Fibroblast of lung (primary cell): ENCODE data around the gene KMT2B. TPM values are rescaled to one million over a fixed set of nuclear protein-coding genes. Genes with fewer than 3 reads are reported as not detected.

Experiments used
- DNase-seq, 2 donors: peaks; one replicate each; pipeline versions ENCODE4 v3.0.0 to v3.0.0-alpha.2; 2010; ENCODE audit warnings: low read depth in 2 of 2
- H2AFZ ChIP-seq: 2 replicates; pipeline ENCODE4 v1.5.1; 2012; ENCODE audit warnings: low read length, control low read depth, inconsistent platforms
- H3K27ac ChIP-seq: 2 replicates; pipeline ENCODE4 v1.5.1; 2011; ENCODE audit warnings: low read length, control low read depth; ENCODE audit not compliant: insufficient read depth
- H3K27me3 ChIP-seq: 2 replicates; pipeline ENCODE4 v1.5.1; 2011; ENCODE audit warnings: mild to moderate bottlenecking, low read length; ENCODE audit not compliant: control insufficient read depth, insufficient read depth
- H3K36me3 ChIP-seq: 2 replicates; pipeline ENCODE4 v1.5.1; 2011; ENCODE audit warnings: low read length; ENCODE audit not compliant: control insufficient read depth, insufficient read depth
- H3K4me1 ChIP-seq: 2 replicates; pipeline ENCODE4 v1.5.1; 2011; ENCODE audit warnings: low read length; ENCODE audit not compliant: control insufficient read depth, insufficient read depth; ENCODE audit errors: extremely low read depth
- H3K4me2 ChIP-seq: 2 replicates; pipeline ENCODE4 v1.5.1; 2011; ENCODE audit warnings: low read length, control low read depth; ENCODE audit not compliant: insufficient read depth; ENCODE audit errors: extremely low read depth
- H3K4me3 ChIP-seq, 4 experiments: fragments of 200-600 bp in 1 of 4; sonication (generic) in 1 of 4; replicated peaks in 1 of 4; 2 replicates each; pipeline ENCODE4 v1.5.1; 2011 to 2016; ENCODE audit warnings: low read length in 4 of 4, low read depth in 3 of 4, mild to moderate bottlenecking in 3 of 4, control low read depth in 2 of 4, inconsistent platforms in 1 of 4, mixed read lengths in 1 of 4; ENCODE audit not compliant: insufficient read depth in 1 of 4; ENCODE audit errors: control extremely low read depth in 1 of 4
- H3K79me2 ChIP-seq: 2 replicates; pipeline ENCODE4 v1.5.1; 2012; ENCODE audit warnings: mild to moderate bottlenecking, low read length, inconsistent platforms; ENCODE audit not compliant: control insufficient read depth, insufficient read depth
- H3K9ac ChIP-seq: 2 replicates; pipeline ENCODE4 v1.5.1; 2011; ENCODE audit warnings: mild to moderate bottlenecking, low read length, control low read depth; ENCODE audit not compliant: insufficient read depth
- H3K9me3 ChIP-seq: 2 replicates; pipeline ENCODE4 v1.5.1; 2012; ENCODE audit warnings: low read depth, low read length; ENCODE audit not compliant: control insufficient read depth, insufficient read depth
- H4K20me1 ChIP-seq: 2 replicates; pipeline ENCODE4 v1.5.1; 2011; ENCODE audit warnings: low read length; ENCODE audit not compliant: control insufficient read depth, insufficient read depth; ENCODE audit errors: extremely low read depth
- EZH2 ChIP-seq: IDR thresholded peaks from 2 replicates; pipeline ENCODE4 v1.5.1; 2012; ENCODE audit warnings: low read length, control low read depth, mild to moderate bottlenecking; ENCODE audit errors: missing control alignments
- polyA plus RNA-seq, 2 donors: library from polyadenylated mRNA; depleted of rRNA in 1 of 2; stranded (reverse) in 1 of 2; unstranded in 1 of 2; fragments of >200 nt; gene quantifications; 2 replicates each; pipeline ENCODE4 v1.2.1, GENCODE V29; 2011 to 2012; ENCODE audit warnings: missing spikeins in 1 of 2
- total RNA-seq: library from RNA; depleted of rRNA; stranded (reverse); fragments of >200 nt; gene quantifications from 2 replicates; pipeline ENCODE4 v1.2.1, GENCODE V29; 2014
- TF ChIP-seq, protein P1 (sequence below), 2 donors: IDR thresholded peaks in 1 of 2; conservative IDR thresholded peaks in 1 of 2; 1 replicate in 1 of 2; 2 replicates in 1 of 2; pipeline ENCODE4 v1.5.1; 2011 to 2012; ENCODE audit warnings: low read length in 2 of 2, control low read depth in 1 of 2, inconsistent platforms in 1 of 2, low read depth in 1 of 2, mild to moderate bottlenecking in 1 of 2

The KMT2B gene
- total and polyA plus RNA-seq, 2 donors (not counting 1 experiment from before 2014, with no cell fraction given), result 5.4 to 7.4 TPM

DNA sequence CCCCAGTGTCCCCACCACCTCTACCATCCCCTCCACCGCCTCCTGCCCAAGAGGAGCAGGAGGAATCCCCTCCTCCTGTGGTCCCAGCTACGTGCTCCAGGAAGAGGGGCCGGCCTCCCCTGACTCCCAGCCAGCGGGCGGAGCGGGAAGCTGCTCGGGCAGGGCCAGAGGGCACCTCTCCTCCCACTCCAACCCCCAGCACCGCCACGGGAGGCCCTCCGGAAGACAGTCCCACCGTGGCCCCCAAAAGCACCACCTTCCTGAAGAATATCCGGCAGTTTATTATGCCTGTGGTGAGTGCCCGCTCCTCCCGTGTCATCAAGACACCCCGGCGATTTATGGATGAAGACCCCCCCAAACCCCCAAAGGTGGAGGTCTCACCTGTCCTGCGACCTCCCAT lies 2.8 kb downstream of the KMT2B start:
- peaks cover 33% of the 10 kb centered on the region for H3K79me2 ChIP-seq
- H3K9ac ChIP-seq, result no peak overlapping the region
- DNase-seq, result no peak
- no peaks in the 10 kb centered on the region for H3K9me3 ChIP-seq
- no peak overlapping the region for H3K4me3 ChIP-seq
- TF ChIP-seq, protein P1, sequence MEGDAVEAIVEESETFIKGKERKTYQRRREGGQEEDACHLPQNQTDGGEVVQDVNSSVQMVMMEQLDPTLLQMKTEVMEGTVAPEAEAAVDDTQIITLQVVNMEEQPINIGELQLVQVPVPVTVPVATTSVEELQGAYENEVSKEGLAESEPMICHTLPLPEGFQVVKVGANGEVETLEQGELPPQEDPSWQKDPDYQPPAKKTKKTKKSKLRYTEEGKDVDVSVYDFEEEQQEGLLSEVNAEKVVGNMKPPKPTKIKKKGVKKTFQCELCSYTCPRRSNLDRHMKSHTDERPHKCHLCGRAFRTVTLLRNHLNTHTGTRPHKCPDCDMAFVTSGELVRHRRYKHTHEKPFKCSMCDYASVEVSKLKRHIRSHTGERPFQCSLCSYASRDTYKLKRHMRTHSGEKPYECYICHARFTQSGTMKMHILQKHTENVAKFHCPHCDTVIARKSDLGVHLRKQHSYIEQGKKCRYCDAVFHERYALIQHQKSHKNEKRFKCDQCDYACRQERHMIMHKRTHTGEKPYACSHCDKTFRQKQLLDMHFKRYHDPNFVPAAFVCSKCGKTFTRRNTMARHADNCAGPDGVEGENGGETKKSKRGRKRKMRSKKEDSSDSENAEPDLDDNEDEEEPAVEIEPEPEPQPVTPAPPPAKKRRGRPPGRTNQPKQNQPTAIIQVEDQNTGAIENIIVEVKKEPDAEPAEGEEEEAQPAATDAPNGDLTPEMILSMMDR (conservative IDR thresholded peaks at IDR 0.05 in 1 of 2, IDR thresholded peaks at IDR 0.05 in 1 of 2; ENCODE audit: low read depth in 1 of 2, low read length in 2 of 2), result no peak
- no peak for TF ChIP-seq EZH2
- no peak overlapping the region for H3K27ac ChIP-seq
- H3K4me1 ChIP-seq, result peaks cover 9% of the 10 kb centered on the region
- H4K20me1 ChIP-seq, result no peaks in the 10 kb centered on the region
- H3K27me3 ChIP-seq, result no peaks in the 10 kb centered on the region
- H3K36me3 ChIP-seq, result peaks cover 36% of the 10 kb centered on the region
- no peak overlapping the region for H3K4me2 ChIP-seq
- H2AFZ ChIP-seq, result no peak overlapping the region

DNA sequence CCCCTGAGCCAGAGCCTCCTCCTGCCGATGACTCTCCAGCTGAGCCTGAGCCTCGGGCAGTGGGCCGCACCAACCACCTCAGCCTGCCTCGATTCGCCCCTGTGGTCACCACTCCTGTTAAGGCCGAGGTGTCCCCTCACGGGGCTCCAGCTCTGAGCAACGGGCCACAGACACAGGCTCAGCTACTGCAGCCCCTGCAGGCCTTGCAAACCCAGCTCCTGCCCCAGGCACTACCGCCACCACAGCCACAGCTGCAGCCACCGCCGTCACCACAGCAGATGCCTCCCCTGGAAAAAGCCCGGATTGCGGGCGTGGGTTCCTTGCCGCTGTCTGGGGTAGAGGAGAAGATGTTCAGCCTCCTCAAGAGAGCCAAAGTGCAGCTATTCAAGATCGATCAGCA lies 3.6 kb downstream of the KMT2B start:
- no peak overlapping the region for H3K4me3 ChIP-seq
- H3K9ac ChIP-seq, result no peak overlapping the region
- H3K4me2 ChIP-seq, result no peak overlapping the region
- H3K36me3 ChIP-seq, result peaks cover 42% of the 10 kb centered on the region
- no peak overlapping the region for H3K27ac ChIP-seq
- H4K20me1 ChIP-seq, result no peaks in the 10 kb centered on the region
- DNase-seq, result no peak
- no peaks in the 10 kb centered on the region for H3K9me3 ChIP-seq
- TF ChIP-seq, protein P1 (conservative IDR thresholded peaks at IDR 0.05 in 1 of 2, IDR thresholded peaks at IDR 0.05 in 1 of 2; ENCODE audit: low read depth in 1 of 2, low read length in 2 of 2), result no peak
- TF ChIP-seq EZH2, result no peak
- H3K27me3 ChIP-seq, result no peaks in the 10 kb centered on the region
- no peak overlapping the region for H2AFZ ChIP-seq
- peaks cover 33% of the 10 kb centered on the region for H3K79me2 ChIP-seq
- peaks cover 6% of the 10 kb centered on the region for H3K4me1 ChIP-seq

DNA sequence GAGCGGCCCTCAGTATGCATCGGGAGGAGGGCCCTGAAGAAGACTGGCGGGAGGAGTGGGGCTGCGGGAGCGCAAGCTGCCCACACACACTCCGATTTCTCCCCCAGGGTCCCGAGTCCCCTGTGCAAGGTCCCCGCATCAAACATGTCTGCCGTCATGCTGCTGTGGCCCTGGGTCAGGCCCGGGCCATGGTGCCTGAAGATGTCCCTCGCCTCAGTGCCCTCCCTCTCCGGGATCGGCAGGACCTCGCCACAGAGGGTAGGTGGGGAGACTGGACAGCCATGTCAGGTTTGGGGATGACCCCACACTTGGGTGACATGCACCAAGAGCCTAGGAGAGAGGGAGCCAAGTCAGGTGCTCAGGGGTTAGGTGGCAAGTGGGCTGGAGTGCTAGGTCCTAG lies 4.7 kb downstream of the KMT2B start:
- TF ChIP-seq EZH2, result no peak
- TF ChIP-seq, protein P1 (conservative IDR thresholded peaks at IDR 0.05 in 1 of 2, IDR thresholded peaks at IDR 0.05 in 1 of 2; ENCODE audit: low read depth in 1 of 2, low read length in 2 of 2), result no peak
- Histone ChIP-seq H2AFZ (no peak overlapping the region), H3K9ac (no peak overlapping the region), H3K36me3 (peaks cover 46% of the 10 kb centered on the region), H3K4me1 (peaks cover 6% of the 10 kb centered on the region), H3K4me3 (no peak overlapping the region), H3K27me3 (no peaks in the 10 kb centered on the region), H3K9me3 (no peaks in the 10 kb centered on the region), H3K4me2 (no peak overlapping the region), H4K20me1 (no peaks in the 10 kb centered on the region), H3K27ac (no peak overlapping the region), H3K79me2 (peaks cover 33% of the 10 kb centered on the region)
- DNase-seq, result no peak
